ENCODE results near the gene ANXA11.
"Not testable (repeated sequence)": the region's sequence is repeated elsewhere in the genome, so short reads cannot be mapped to it uniquely, and the experiment has no call there.

The ANXA11 gene

GRCh38 chr10:80144067-80144695 is 61.2 kb downstream of the ANXA11 start:
- no peak for DNase-seq

GRCh38 chr10:80141696-80142460 is 63.5 kb downstream of the ANXA11 start:
- no peak for DNase-seq

GRCh38 chr10:80140251-80140650 is 65.1 kb downstream of the ANXA11 start:
- DNase-seq = no peak

GRCh38 chr10:80139265-80139664 is 66.1 kb downstream of the ANXA11 start:
- no peak for DNase-seq

- DNase-seq = no peak
Measured at GRCh38 chr10:80137920-80138319, 67.4 kb downstream of the ANXA11 start.

- DNase-seq = no peak
Measured at GRCh38 chr10:80137031-80137862, 68.1 kb downstream of the ANXA11 start.

- DNase-seq = no peak
Measured at GRCh38 chr10:80136134-80136571, 69.2 kb downstream of the ANXA11 start.

- not testable (repeated sequence) for DNase-seq
Measured at GRCh38 chr10:80133687-80134086, 71.7 kb downstream of the ANXA11 start.

- no peak for DNase-seq
Measured at GRCh38 chr10:80133206-80133605, 72.1 kb downstream of the ANXA11 start.

- no peak for DNase-seq
Measured at GRCh38 chr10:80132299-80133139, 72.8 kb downstream of the ANXA11 start, which contains the start of gene PLAC9. Gene PLAC9 (plus strand): TSS chr10:80132730. CDS start chr10:80132763, 33 bp downstream.

- DNase-seq = no peak
Measured at GRCh38 chr10:80131499-80131901, 73.8 kb downstream of the ANXA11 start.

GRCh38 chr10:80126876-80127275 is 78.5 kb downstream of the ANXA11 start:
- DNase-seq = no peak

- no peak for DNase-seq
Measured at GRCh38 chr10:80122746-80123145, 82.6 kb downstream of the ANXA11 start.

GRCh38 chr10:80122110-80122710 is 83.1 kb downstream of the ANXA11 start:
- DNase-seq = no peak

- DNase-seq = no peak
Measured at GRCh38 chr10:80118669-80119068, 86.7 kb downstream of the ANXA11 start.

- DNase-seq = no peak
Measured at GRCh38 chr10:80110986-80111385, 94.4 kb downstream of the ANXA11 start.

- no peak for DNase-seq
Measured at GRCh38 chr10:80108576-80109239, 96.6 kb downstream of the ANXA11 start.

GRCh38 chr10:80104066-80104926 is 101.0 kb downstream of the ANXA11 start:
- DNase-seq = no peak

Measured in hippocampal formation (tissue), 2 donors.